NCI-H1048 (cell line): ENCODE results near the gene SALL3.

Experiments used
- DNase-seq: peaks from one replicate; lab custom pipeline; 2025; lab: John Stamatoyannopoulos, UW

Gene SALL3

GRCh38 chr18:79006106-79006795 is 26.6 kb downstream of the SALL3 start:
- no peak for DNase-seq

GRCh38 chr18:79007440-79007839 is 27.8 kb downstream of the SALL3 start:
- no peak for DNase-seq

- DNase-seq: no peak
Measured at GRCh38 chr18:79008356-79008940, 28.8 kb downstream of the SALL3 start.

- no peak for DNase-seq
Measured at GRCh38 chr18:79010802-79011201, 31.2 kb downstream of the SALL3 start.

GRCh38 chr18:79011300-79011870 is 31.8 kb downstream of the SALL3 start:
- no peak for DNase-seq

- DNase-seq: no peak
Measured at GRCh38 chr18:79013869-79014268, 34.3 kb downstream of the SALL3 start.

GRCh38 chr18:79018911-79019310 is 39.3 kb downstream of the SALL3 start:
- no peak for DNase-seq

GRCh38 chr18:79019881-79020280 is 40.3 kb downstream of the SALL3 start:
- no peak for DNase-seq

- DNase-seq: no peak
Measured at GRCh38 chr18:79022603-79023002, 43.0 kb downstream of the SALL3 start.

GRCh38 chr18:79026491-79026890 is 46.9 kb downstream of the SALL3 start:
- no peak for DNase-seq

GRCh38 chr18:79030680-79031079 is 51.1 kb downstream of the SALL3 start:
- no peak for DNase-seq

- no peak for DNase-seq
Measured at GRCh38 chr18:79042276-79042675, 62.7 kb downstream of the SALL3 start.

- no peak for DNase-seq
Measured at GRCh38 chr18:79043288-79043687, 63.7 kb downstream of the SALL3 start.

- DNase-seq: no peak
Measured at GRCh38 chr18:79046522-79046921, 66.9 kb downstream of the SALL3 start.

- no peak for DNase-seq
Measured at GRCh38 chr18:79047556-79048244, 68.1 kb downstream of the SALL3 start.

- no peak for DNase-seq
Measured at GRCh38 chr18:79048245-79048632, 68.6 kb downstream of the SALL3 start.

GRCh38 chr18:79049506-79049905 is 69.9 kb downstream of the SALL3 start:
- no peak for DNase-seq
